SK-N-SH (cell line): ENCODE data around the gene NCBP2L. TPM values are rescaled to one million over a fixed set of nuclear protein-coding genes. Genes with fewer than 3 reads are reported as not detected.

ENCODE experiments used
- CTCF ChIA-PET: fragments of 300-600, 350-600 bp; formaldehyde crosslinking; extraction: SDS; loops from one replicate; lab custom pipeline; 2021; lab: Yijun Ruan, JAX
- POLR2A ChIA-PET: fragments of 350-600 bp; sonication (Branson Sonifier 250); formaldehyde crosslinking; extraction: SDS; loops from one replicate; lab custom pipeline; 2020; ENCODE audit warnings: antibody characterized with exemption, inconsistent platforms; lab: Yijun Ruan, JAX
- DNase-seq: peaks from one replicate; pipeline ENCODE4 v3.0.0; 2012
- H2AFZ ChIP-seq: fragments of 200-600 bp; sonication (generic); 2 replicates; pipeline ENCODE4 v1.8.1; 2016; ENCODE audit warnings: antibody characterized with exemption, mild to moderate bottlenecking, low read depth
- H3F3A ChIP-seq: fragments of 200-600 bp; sonication (generic); replicated peaks from 2 replicates; pipeline ENCODE3; 2016; ENCODE audit warnings: antibody characterized with exemption, mild to moderate bottlenecking; ENCODE audit not compliant: insufficient read depth
- H3K27ac ChIP-seq, 2 experiments: fragments of 200-500 bp in 1 of 2; fragments of 200-600 bp in 1 of 2; sonication (Bioruptor generic) in 1 of 2; sonication (generic), shearing (Covaris generic) in 1 of 2; 2 replicates each; pipeline versions ENCODE4 v1.5.1 to v1.6.1; 2014 to 2016; ENCODE audit warnings: low read depth in 2 of 2, inconsistent platforms in 1 of 2, low read length in 1 of 2, mild to moderate bottlenecking in 1 of 2, mixed read lengths in 1 of 2
- H3K27me3 ChIP-seq: fragments of 200-600 bp; sonication (generic), shearing (Covaris generic); 2 replicates; pipeline ENCODE4 v1.6.1; 2016; ENCODE audit warnings: mixed run types; ENCODE audit not compliant: insufficient read depth
- H3K36me3 ChIP-seq, 2 experiments: fragments of 200-500 bp in 1 of 2; fragments of 200-600 bp in 1 of 2; sonication (Bioruptor generic) in 1 of 2; sonication (generic) in 1 of 2; replicated peaks in 1 of 2; 2 replicates each; pipeline versions ENCODE3 to v1.5.1; 2014 to 2016; ENCODE audit warnings: low read length in 1 of 2, mild to moderate bottlenecking in 1 of 2; ENCODE audit not compliant: insufficient read depth in 2 of 2, control insufficient read depth in 1 of 2
- H3K4me1 ChIP-seq, 2 experiments: fragments of 200-500 bp in 1 of 2; fragments of 200-600 bp in 1 of 2; sonication (Bioruptor generic) in 1 of 2; sonication (generic), shearing (Covaris generic) in 1 of 2; 2 replicates each; pipeline versions ENCODE4 v1.5.1 to v1.6.1; 2014 to 2016; ENCODE audit warnings: low read depth in 1 of 2, low read length in 1 of 2, mixed run types in 1 of 2; ENCODE audit not compliant: insufficient read depth in 2 of 2, control insufficient read depth in 1 of 2
- H3K4me2 ChIP-seq: fragments of 200-600 bp; sonication (generic), shearing (Covaris generic); 2 replicates; pipeline ENCODE4 v1.6.1; 2017; ENCODE audit warnings: mixed run types
- H3K4me3 ChIP-seq, 2 experiments: fragments of 200-500 bp in 1 of 2; fragments of 200-600 bp in 1 of 2; sonication (Bioruptor generic) in 1 of 2; sonication (generic), shearing (Covaris generic) in 1 of 2; 2 replicates each; pipeline versions ENCODE4 v1.5.1 to v1.8.1; 2014 to 2016; ENCODE audit warnings: low read depth in 2 of 2, inconsistent platforms in 1 of 2, low read length in 1 of 2, mild to moderate bottlenecking in 1 of 2, mixed read lengths in 1 of 2, moderate library complexity in 1 of 2
- H3K79me2 ChIP-seq: fragments of 200-600 bp; sonication (generic); 2 replicates; pipeline ENCODE4 v1.8.1; 2017; ENCODE audit warnings: mild to moderate bottlenecking; ENCODE audit not compliant: insufficient read depth
- H3K9ac ChIP-seq: fragments of 200-600 bp; sonication (generic); 2 replicates; pipeline ENCODE4 v1.6.1; 2017; ENCODE audit warnings: mixed run types
- H3K9me2 ChIP-seq: fragments of 200-600 bp; sonication (generic); 2 replicates; pipeline ENCODE4 v1.6.1; 2017; ENCODE audit warnings: mixed run types
- H3K9me3 ChIP-seq: fragments of 200-600 bp; sonication (generic); 2 replicates; pipeline ENCODE4 v1.6.1; 2017; ENCODE audit warnings: mixed run types, mild to moderate bottlenecking, moderate library complexity
- H4K20me1 ChIP-seq: fragments of 200-600 bp; sonication (generic); 2 replicates; pipeline ENCODE4 v1.6.1; 2017; ENCODE audit warnings: mild to moderate bottlenecking, mixed run types; ENCODE audit not compliant: insufficient read depth
- ELF1 ChIP-seq: IDR thresholded peaks from 2 replicates; pipeline ENCODE4 v1.4.0; 2012
- EP300 ChIP-seq, 2 experiments: IDR thresholded peaks; 2 replicates each; pipeline versions ENCODE4 v1.4.0 to v1.6.1; 2012; ENCODE audit warnings: borderline replicate concordance in 1 of 2, low read depth in 1 of 2, low read length in 1 of 2
- EZH2phosphoT487 ChIP-seq: fragments of 200-600 bp; sonication (generic); IDR thresholded peaks from 2 replicates; pipeline ENCODE4 v1.6.1; 2017; ENCODE audit warnings: low read depth, mixed run types, mild to moderate bottlenecking, antibody characterized with exemption, moderate library complexity, borderline replicate concordance
- FOSL2 ChIP-seq: IDR thresholded peaks from 2 replicates; pipeline ENCODE4 v1.4.0; 2012; ENCODE audit warnings: low read depth, mild to moderate bottlenecking, moderate library complexity, borderline replicate concordance
- FOXJ3 ChIP-seq: sonication (generic); formaldehyde crosslinking; IDR thresholded peaks from 2 replicates; pipeline ENCODE4 v1.5.1; 2020; ENCODE audit warnings: mild to moderate bottlenecking, missing genetic modification reagents
- FOXM1 ChIP-seq: IDR thresholded peaks from 2 replicates; pipeline ENCODE4 v1.4.0; 2012; ENCODE audit warnings: low read depth, mild to moderate bottlenecking
- MEF2A ChIP-seq: IDR thresholded peaks from 2 replicates; pipeline ENCODE4 v1.4.0; 2012; ENCODE audit warnings: low read depth, borderline replicate concordance
- NFIC ChIP-seq: IDR thresholded peaks from 2 replicates; pipeline ENCODE4 v1.4.0; 2012; ENCODE audit warnings: borderline replicate concordance
- RCOR1 ChIP-seq: fragments of 150-350 bp; IDR thresholded peaks from 2 replicates; pipeline ENCODE4 v1.6.1; 2017; ENCODE audit warnings: antibody characterized with exemption, low read length
- RFX5 ChIP-seq: IDR thresholded peaks from 2 replicates; pipeline ENCODE4 v1.6.1; 2012; ENCODE audit warnings: mild to moderate bottlenecking, improper control_type of control experiment, low read length
- RXRA ChIP-seq: IDR thresholded peaks from 2 replicates; pipeline ENCODE4 v1.4.0; 2012; ENCODE audit warnings: low read depth, mild to moderate bottlenecking, borderline replicate concordance
- SIN3A ChIP-seq: IDR thresholded peaks from 2 replicates; pipeline ENCODE4 v1.6.1; 2012; ENCODE audit warnings: low read depth, mild to moderate bottlenecking, low read length, moderate library complexity, borderline replicate concordance
- SMC3 ChIP-seq: IDR thresholded peaks from 2 replicates; pipeline ENCODE4 v1.6.1; 2012; ENCODE audit warnings: low read depth, low read length, improper control_type of control experiment
- TAF1 ChIP-seq: IDR thresholded peaks from 2 replicates; pipeline ENCODE4 v1.6.1; 2012; ENCODE audit warnings: low read depth, mild to moderate bottlenecking, low read length, moderate library complexity, borderline replicate concordance
- WGBS: methylation state at CpG from one replicate; pipeline ENCODE4 v1.1.6; 2017; ENCODE audit warnings: low lambda C conversion rate; 5-methylcytosine and 5-hydroxymethylcytosine counted together
- polyA plus RNA-seq, 3 experiments: library from polyadenylated mRNA; depleted of rRNA; stranded (reverse); fragments of >200 nt; gene quantifications; 2 replicates each; pipeline ENCODE4 v1.2.3, GENCODE V29; 2012
- TF ChIP-seq, protein P1 (sequence below): IDR thresholded peaks from 2 replicates; pipeline ENCODE4 v1.4.0; 2012; ENCODE audit warnings: low read depth, borderline replicate concordance
- TF ChIP-seq, protein P2 (sequence below): IDR thresholded peaks from 2 replicates; pipeline ENCODE4 v1.4.0; 2012; ENCODE audit warnings: low read depth, borderline replicate concordance
- TF ChIP-seq, protein P3 (sequence below): IDR thresholded peaks from 2 replicates; pipeline ENCODE4 v1.4.0; 2012; ENCODE audit warnings: low read depth
- TF ChIP-seq, protein P4 (sequence below): IDR thresholded peaks from 2 replicates; pipeline ENCODE4; 2012
- TF ChIP-seq, protein P5 (sequence below): fragments of 150-350 bp; IDR thresholded peaks from 2 replicates; pipeline ENCODE4 v1.6.1; 2017; ENCODE audit warnings: antibody characterized with exemption, low read length, low read depth, borderline replicate concordance
- TF ChIP-seq, protein P6 (sequence below): IDR thresholded peaks from 2 replicates; pipeline ENCODE4 v1.6.1; 2012; ENCODE audit warnings: mild to moderate bottlenecking, low read depth, low read length, moderate library complexity

Gene NCBP2L
- polyA plus RNA-seq, 1 of the 3 experiments (the other 2 are of a cell fraction): not detected

DNA sequence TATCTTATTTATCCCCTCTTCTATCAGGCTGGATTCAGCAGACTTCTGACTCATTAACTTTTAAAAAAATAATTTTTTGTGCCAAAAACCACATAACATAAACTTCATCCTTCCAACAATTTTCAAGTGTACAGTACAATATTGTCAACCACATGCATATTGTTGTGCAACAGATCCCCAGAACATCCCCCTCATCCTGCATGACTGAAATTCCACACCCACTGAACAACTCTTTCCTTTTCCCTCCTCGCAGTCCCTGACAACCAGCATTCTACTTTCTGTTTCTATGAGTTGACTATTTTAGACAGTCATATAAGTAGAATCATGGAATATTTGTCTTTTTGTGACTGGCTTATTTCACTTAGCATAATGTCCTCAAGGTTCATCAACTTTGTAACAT lies 45.9 kb downstream of the NCBP2L start:
- ChIA-PET CTCF (no interaction called here), POLR2A (no interaction called here)
- H2AFZ ChIP-seq: no peak overlapping the region
- TF ChIP-seq, protein P1, sequence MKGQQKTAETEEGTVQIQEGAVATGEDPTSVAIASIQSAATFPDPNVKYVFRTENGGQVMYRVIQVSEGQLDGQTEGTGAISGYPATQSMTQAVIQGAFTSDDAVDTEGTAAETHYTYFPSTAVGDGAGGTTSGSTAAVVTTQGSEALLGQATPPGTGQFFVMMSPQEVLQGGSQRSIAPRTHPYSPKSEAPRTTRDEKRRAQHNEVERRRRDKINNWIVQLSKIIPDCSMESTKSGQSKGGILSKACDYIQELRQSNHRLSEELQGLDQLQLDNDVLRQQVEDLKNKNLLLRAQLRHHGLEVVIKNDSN: no peak
- TF ChIP-seq TAF1: no peak
- TF ChIP-seq, protein P2, sequence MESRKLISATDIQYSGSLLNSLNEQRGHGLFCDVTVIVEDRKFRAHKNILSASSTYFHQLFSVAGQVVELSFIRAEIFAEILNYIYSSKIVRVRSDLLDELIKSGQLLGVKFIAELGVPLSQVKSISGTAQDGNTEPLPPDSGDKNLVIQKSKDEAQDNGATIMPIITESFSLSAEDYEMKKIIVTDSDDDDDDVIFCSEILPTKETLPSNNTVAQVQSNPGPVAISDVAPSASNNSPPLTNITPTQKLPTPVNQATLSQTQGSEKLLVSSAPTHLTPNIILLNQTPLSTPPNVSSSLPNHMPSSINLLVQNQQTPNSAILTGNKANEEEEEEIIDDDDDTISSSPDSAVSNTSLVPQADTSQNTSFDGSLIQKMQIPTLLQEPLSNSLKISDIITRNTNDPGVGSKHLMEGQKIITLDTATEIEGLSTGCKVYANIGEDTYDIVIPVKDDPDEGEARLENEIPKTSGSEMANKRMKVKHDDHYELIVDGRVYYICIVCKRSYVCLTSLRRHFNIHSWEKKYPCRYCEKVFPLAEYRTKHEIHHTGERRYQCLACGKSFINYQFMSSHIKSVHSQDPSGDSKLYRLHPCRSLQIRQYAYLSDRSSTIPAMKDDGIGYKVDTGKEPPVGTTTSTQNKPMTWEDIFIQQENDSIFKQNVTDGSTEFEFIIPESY: no peak
- no peak for TF ChIP-seq RXRA
- no peak for TF ChIP-seq FOXM1
- TF ChIP-seq RCOR1: no peak
- TF ChIP-seq RFX5: no peak
- TF ChIP-seq, protein P3, sequence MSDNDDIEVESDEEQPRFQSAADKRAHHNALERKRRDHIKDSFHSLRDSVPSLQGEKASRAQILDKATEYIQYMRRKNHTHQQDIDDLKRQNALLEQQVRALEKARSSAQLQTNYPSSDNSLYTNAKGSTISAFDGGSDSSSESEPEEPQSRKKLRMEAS: no peak
- TF ChIP-seq, protein P4, sequence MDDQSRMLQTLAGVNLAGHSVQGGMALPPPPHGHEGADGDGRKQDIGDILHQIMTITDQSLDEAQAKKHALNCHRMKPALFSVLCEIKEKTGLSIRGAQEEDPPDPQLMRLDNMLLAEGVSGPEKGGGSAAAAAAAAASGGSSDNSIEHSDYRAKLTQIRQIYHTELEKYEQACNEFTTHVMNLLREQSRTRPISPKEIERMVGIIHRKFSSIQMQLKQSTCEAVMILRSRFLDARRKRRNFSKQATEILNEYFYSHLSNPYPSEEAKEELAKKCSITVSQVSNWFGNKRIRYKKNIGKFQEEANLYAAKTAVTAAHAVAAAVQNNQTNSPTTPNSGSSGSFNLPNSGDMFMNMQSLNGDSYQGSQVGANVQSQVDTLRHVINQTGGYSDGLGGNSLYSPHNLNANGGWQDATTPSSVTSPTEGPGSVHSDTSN: no peak
- TF ChIP-seq FOSL2: no peak
- no peak for TF ChIP-seq MEF2A
- TF ChIP-seq, protein P5, sequence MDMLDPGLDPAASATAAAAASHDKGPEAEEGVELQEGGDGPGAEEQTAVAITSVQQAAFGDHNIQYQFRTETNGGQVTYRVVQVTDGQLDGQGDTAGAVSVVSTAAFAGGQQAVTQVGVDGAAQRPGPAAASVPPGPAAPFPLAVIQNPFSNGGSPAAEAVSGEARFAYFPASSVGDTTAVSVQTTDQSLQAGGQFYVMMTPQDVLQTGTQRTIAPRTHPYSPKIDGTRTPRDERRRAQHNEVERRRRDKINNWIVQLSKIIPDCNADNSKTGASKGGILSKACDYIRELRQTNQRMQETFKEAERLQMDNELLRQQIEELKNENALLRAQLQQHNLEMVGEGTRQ: no peak
- no peak for TF ChIP-seq EZH2phosphoT487
- no peak for TF ChIP-seq FOXJ3 (CRISPR knock-in tag)
- TF ChIP-seq NFIC: no peak
- TF ChIP-seq SIN3A: no peak
- TF ChIP-seq ELF1: no peak
- TF ChIP-seq, protein P6, sequence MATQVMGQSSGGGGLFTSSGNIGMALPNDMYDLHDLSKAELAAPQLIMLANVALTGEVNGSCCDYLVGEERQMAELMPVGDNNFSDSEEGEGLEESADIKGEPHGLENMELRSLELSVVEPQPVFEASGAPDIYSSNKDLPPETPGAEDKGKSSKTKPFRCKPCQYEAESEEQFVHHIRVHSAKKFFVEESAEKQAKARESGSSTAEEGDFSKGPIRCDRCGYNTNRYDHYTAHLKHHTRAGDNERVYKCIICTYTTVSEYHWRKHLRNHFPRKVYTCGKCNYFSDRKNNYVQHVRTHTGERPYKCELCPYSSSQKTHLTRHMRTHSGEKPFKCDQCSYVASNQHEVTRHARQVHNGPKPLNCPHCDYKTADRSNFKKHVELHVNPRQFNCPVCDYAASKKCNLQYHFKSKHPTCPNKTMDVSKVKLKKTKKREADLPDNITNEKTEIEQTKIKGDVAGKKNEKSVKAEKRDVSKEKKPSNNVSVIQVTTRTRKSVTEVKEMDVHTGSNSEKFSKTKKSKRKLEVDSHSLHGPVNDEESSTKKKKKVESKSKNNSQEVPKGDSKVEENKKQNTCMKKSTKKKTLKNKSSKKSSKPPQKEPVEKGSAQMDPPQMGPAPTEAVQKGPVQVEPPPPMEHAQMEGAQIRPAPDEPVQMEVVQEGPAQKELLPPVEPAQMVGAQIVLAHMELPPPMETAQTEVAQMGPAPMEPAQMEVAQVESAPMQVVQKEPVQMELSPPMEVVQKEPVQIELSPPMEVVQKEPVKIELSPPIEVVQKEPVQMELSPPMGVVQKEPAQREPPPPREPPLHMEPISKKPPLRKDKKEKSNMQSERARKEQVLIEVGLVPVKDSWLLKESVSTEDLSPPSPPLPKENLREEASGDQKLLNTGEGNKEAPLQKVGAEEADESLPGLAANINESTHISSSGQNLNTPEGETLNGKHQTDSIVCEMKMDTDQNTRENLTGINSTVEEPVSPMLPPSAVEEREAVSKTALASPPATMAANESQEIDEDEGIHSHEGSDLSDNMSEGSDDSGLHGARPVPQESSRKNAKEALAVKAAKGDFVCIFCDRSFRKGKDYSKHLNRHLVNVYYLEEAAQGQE: no peak
- no peak for TF ChIP-seq SMC3
- TF ChIP-seq EP300 (IDR thresholded peaks at IDR 0.05; ENCODE audit: borderline replicate concordance in 1 of 2, low read depth in 1 of 2, low read length in 1 of 2): no peak
- H3K9me3 ChIP-seq: no peaks in the 10 kb centered on the region
- no peaks in the 10 kb centered on the region for H3K4me1 ChIP-seq
- H3K9ac ChIP-seq: no peak overlapping the region
- H3K79me2 ChIP-seq: no peaks in the 10 kb centered on the region
- H3F3A ChIP-seq: no peaks in the 10 kb centered on the region
- H3K4me2 ChIP-seq: no peak overlapping the region
- H4K20me1 ChIP-seq: no peaks in the 10 kb centered on the region
- H3K27me3 ChIP-seq: no peaks in the 10 kb centered on the region; the same call in 1 of the 2 replicates
- H3K9me2 ChIP-seq: no peaks in the 10 kb centered on the region
- WGBS: 5% methylated on average over 1 of the region's 1 CpG
- no peak for DNase-seq
- no peaks in the 10 kb centered on the region for H3K36me3 ChIP-seq
- H3K27ac ChIP-seq: no peak overlapping the region
- H3K4me3 ChIP-seq: no peak overlapping the region
